ENCODE results near the gene KSR2.

- TF ChIP-seq CTCF (IDR thresholded peaks at IDR 0.05) (no peak), EZH2 (IDR thresholded peaks at IDR 0.05) (no peak)
Measured at GRCh38 chr12:117662220-117662619, 306.6 kb downstream of the KSR2 start.
